ENCODE results near the gene ZNF33B. TPM values are rescaled to one million over a fixed set of nuclear protein-coding genes. Genes with fewer than 3 reads are reported as not detected.

Gene ZNF33B
- polyA plus RNA-seq, 1 donor, result 48.5 TPM

GRCh38 chr10:42630537-42631134 lies 7.7 kb downstream of the ZNF33B start:
- H3K4me3 ChIP-seq (ENCODE audit: low read length), result no peak overlapping the region
- no peak overlapping the region for H3K27ac ChIP-seq (ENCODE audit: low read length)
- DNase-seq, result no peak
- H3K27me3 ChIP-seq (ENCODE audit: control insufficient read depth, insufficient read depth, low read length), result no peaks in the 10 kb centered on the region
- no peaks in the 10 kb centered on the region for H3K4me1 ChIP-seq (ENCODE audit: control insufficient read depth, insufficient read depth, low read length)
- WGBS (ENCODE audit: insufficient coverage, low lambda C conversion rate), result no CpG with 5 or more reads among the region's 1 CpG
- H3K36me3 ChIP-seq (ENCODE audit: control insufficient read depth, insufficient read depth, low read length), result peaks cover 36% of the 10 kb centered on the region
- H3K9me3 ChIP-seq (ENCODE audit: control insufficient read depth, low read depth, low read length), result no peaks in the 10 kb centered on the region

DNA sequence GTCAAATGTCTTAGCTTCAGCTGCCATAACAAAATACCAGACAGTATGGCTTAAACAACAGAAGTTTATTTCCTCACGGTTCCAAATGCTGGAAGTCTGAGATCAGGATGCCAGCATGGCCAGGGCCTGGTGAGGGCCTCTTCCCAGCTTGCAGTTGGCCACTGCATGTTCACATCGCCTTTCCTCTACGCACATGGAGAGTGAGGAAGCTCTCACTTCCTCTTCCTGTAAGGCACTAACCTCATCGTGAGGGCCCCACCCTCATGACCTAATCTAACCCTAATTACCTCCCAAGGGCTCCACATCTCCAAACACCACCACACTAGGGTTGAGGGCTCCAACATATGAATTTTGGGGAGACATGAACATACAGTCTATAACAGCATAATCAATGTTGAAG lies 14.4 kb downstream of the ZNF33B start:
- Histone ChIP-seq H3K36me3 (ENCODE audit: control insufficient read depth, insufficient read depth, low read length) (peaks cover 26% of the 10 kb centered on the region), H3K9me3 (ENCODE audit: control insufficient read depth, low read depth, low read length) (no peaks in the 10 kb centered on the region), H3K27me3 (ENCODE audit: control insufficient read depth, insufficient read depth, low read length) (no peaks in the 10 kb centered on the region), H3K27ac (ENCODE audit: low read length) (no peak overlapping the region), H3K4me1 (ENCODE audit: control insufficient read depth, insufficient read depth, low read length) (no peaks in the 10 kb centered on the region), H3K4me3 (ENCODE audit: low read length) (no peak overlapping the region)
- DNase-seq, result no peak
- WGBS (ENCODE audit: insufficient coverage, low lambda C conversion rate), result no CpG with 5 or more reads among the region's 4 CpGs

- peaks cover 19% of the 10 kb centered on the region for H3K36me3 ChIP-seq (ENCODE audit: control insufficient read depth, insufficient read depth, low read length)
- no peaks in the 10 kb centered on the region for H3K9me3 ChIP-seq (ENCODE audit: control insufficient read depth, low read depth, low read length)
- WGBS (ENCODE audit: insufficient coverage, low lambda C conversion rate), result 96% methylated on average over 4 of the region's 4 CpGs
- H3K27me3 ChIP-seq (ENCODE audit: control insufficient read depth, insufficient read depth, low read length), result no peaks in the 10 kb centered on the region
- H3K4me3 ChIP-seq (ENCODE audit: low read length), result no peak overlapping the region
- no peak overlapping the region for H3K27ac ChIP-seq (ENCODE audit: low read length)
- H3K4me1 ChIP-seq (ENCODE audit: control insufficient read depth, insufficient read depth, low read length), result no peaks in the 10 kb centered on the region
- no peak for DNase-seq
Measured at GRCh38 chr10:42618424-42618823, 19.9 kb downstream of the ZNF33B start.

- no peak overlapping the region for H3K27ac ChIP-seq (ENCODE audit: low read length)
- H3K27me3 ChIP-seq (ENCODE audit: control insufficient read depth, insufficient read depth, low read length), result no peaks in the 10 kb centered on the region
- no peak for DNase-seq
- no peaks in the 10 kb centered on the region for H3K4me1 ChIP-seq (ENCODE audit: control insufficient read depth, insufficient read depth, low read length)
- no peak overlapping the region for H3K4me3 ChIP-seq (ENCODE audit: low read length)
- no peaks in the 10 kb centered on the region for H3K9me3 ChIP-seq (ENCODE audit: control insufficient read depth, low read depth, low read length)
- peaks cover 25% of the 10 kb centered on the region for H3K36me3 ChIP-seq (ENCODE audit: control insufficient read depth, insufficient read depth, low read length)
- WGBS (ENCODE audit: insufficient coverage, low lambda C conversion rate), result no CpG with 5 or more reads among the region's 3 CpGs
Measured at GRCh38 chr10:42615419-42615818, 23.0 kb downstream of the ZNF33B start.

DNA sequence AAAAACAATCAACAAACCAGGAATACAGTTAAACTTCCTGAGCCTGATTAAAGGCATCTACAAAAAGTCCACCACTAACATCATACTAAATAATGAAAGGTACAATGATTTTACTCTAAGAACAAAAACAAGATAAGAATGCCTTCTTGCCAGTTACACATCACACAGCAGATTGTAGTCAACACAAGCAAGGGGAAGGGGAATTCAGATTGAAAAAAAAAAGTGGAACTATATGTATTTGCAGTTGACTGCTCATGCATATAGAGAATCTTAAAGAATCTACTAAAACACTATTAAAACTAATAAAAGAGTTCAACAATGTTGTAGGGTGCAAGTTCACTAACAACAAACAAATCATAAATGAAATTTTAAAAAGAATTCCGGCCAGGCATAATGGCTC lies 28.5 kb downstream of the ZNF33B start:
- WGBS (ENCODE audit: insufficient coverage, low lambda C conversion rate), result no CpG with 5 or more reads among the region's 1 CpG
- H3K9me3 ChIP-seq (ENCODE audit: control insufficient read depth, low read depth, low read length), result peaks cover 16% of the 10 kb centered on the region
- no peaks in the 10 kb centered on the region for H3K27me3 ChIP-seq (ENCODE audit: control insufficient read depth, insufficient read depth, low read length)
- no peak overlapping the region for H3K4me3 ChIP-seq (ENCODE audit: low read length)
- no peak overlapping the region for H3K27ac ChIP-seq (ENCODE audit: low read length)
- no peak for DNase-seq
- H3K4me1 ChIP-seq (ENCODE audit: control insufficient read depth, insufficient read depth, low read length), result no peaks in the 10 kb centered on the region
- H3K36me3 ChIP-seq (ENCODE audit: control insufficient read depth, insufficient read depth, low read length), result peaks cover 28% of the 10 kb centered on the region

DNA sequence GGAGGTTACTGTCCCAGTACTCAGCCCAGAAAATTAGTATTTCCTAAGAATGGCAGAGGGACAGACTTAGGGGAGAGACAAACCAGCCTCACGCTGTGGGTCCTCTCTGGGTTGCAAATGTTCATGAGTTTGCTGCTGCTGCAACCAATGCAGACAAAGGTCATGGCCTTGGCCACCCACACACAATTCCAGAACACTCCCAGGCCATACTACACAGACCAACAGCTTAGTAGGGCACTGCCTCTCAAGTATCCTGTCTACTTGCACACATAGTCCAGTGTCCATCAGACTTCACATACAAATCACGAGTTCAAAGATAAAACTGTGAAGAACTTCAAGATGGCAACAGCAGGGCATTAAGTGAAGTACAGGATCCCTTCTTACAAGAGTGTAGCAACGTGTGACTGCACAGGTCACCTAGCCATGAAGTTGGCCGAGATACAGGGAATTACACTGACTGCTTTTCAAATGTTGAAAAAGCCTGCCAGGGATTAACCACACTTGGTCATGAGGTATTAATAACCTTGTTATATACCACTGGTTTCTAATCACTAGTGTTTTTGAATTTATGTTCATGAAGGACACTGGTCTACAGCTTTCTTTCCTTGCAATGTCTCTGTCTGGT lies 40.0 kb downstream of the ZNF33B start:
- Histone ChIP-seq H3K27ac (ENCODE audit: low read length) (no peak overlapping the region), H3K9me3 (ENCODE audit: control insufficient read depth, low read depth, low read length) (peaks cover 27% of the 10 kb centered on the region), H3K36me3 (ENCODE audit: control insufficient read depth, insufficient read depth, low read length) (peaks cover 39% of the 10 kb centered on the region), H3K4me3 (ENCODE audit: low read length) (no peak overlapping the region), H3K4me1 (ENCODE audit: control insufficient read depth, insufficient read depth, low read length) (no peaks in the 10 kb centered on the region), H3K27me3 (ENCODE audit: control insufficient read depth, insufficient read depth, low read length) (no peaks in the 10 kb centered on the region)
- WGBS (ENCODE audit: insufficient coverage, low lambda C conversion rate), result no CpG with 5 or more reads among the region's 4 CpGs
- no peak for DNase-seq

DNA sequence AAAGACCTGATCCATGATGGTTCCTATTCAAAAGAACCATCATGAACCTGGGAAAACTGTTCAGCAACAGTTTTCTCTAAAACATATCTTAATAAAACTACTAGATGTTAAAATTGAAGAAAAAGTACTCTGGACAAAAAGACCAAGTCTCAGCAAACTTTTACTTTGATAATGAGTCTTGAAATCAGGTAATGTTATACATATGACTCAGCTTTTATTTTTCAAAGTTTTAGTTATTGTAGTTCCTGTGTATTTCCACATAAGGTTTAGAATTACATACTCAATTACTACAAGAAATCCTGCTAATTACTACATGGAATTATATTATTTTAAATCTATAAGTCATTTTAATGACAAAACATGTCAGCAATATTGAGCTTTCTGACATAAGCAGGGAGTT lies 42.2 kb downstream of the ZNF33B start:
- Histone ChIP-seq H3K36me3 (ENCODE audit: control insufficient read depth, insufficient read depth, low read length) (peaks cover 46% of the 10 kb centered on the region), H3K4me1 (ENCODE audit: control insufficient read depth, insufficient read depth, low read length) (no peaks in the 10 kb centered on the region), H3K27ac (ENCODE audit: low read length) (no peak overlapping the region), H3K27me3 (ENCODE audit: control insufficient read depth, insufficient read depth, low read length) (no peaks in the 10 kb centered on the region), H3K4me3 (ENCODE audit: low read length) (no peak overlapping the region), H3K9me3 (ENCODE audit: control insufficient read depth, low read depth, low read length) (peaks cover 15% of the 10 kb centered on the region)
- DNase-seq, result no peak

DNA sequence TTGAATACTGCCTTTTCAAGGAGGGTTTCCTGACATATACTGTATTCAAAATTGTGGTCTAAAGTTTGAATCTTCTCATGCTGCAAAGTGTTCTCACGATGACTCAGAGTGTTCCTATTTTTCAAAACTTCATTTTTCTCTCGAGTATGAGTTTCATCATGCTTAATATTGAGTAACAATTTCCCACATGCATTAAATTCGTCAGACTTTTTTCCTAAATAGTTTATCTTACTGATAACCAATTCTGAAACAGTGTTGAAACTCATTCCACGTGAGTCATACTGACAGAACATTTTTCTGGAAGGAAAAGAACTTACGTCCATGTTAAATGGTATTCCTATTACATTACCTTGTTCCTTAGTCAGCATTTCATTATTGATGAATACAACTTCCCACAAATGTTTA lies 44.1 kb downstream of the ZNF33B start:
- peaks cover 13% of the 10 kb centered on the region for H3K9me3 ChIP-seq (ENCODE audit: control insufficient read depth, low read depth, low read length)
- 93% methylated on average over 3 of the region's 5 CpGs for WGBS (ENCODE audit: insufficient coverage, low lambda C conversion rate)
- H3K36me3 ChIP-seq (ENCODE audit: control insufficient read depth, insufficient read depth, low read length), result peaks cover 46% of the 10 kb centered on the region
- no peaks in the 10 kb centered on the region for H3K4me1 ChIP-seq (ENCODE audit: control insufficient read depth, insufficient read depth, low read length)
- H3K27ac ChIP-seq (ENCODE audit: low read length), result no peak overlapping the region
- H3K4me3 ChIP-seq (ENCODE audit: low read length), result no peak overlapping the region
- no peak for DNase-seq
- H3K27me3 ChIP-seq (ENCODE audit: control insufficient read depth, insufficient read depth, low read length), result no peaks in the 10 kb centered on the region

DNA sequence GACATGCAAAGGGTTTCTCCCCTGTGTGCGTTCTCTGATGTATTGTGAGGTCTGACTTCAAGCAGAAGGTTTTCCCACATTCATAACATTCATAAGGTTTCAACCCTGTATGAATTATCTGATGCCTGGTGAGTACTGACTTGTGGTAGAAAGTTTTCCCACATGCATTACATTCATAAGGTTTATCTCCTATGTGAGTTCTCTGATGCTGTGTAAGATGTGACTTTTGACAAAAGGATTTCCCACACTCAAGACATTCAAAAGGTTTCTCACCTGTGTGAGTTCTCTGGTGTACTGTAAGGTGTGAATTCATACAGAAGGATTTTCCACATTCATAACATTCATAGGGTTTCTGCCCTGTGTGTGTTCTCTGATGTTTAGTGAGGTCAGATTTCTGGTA lies 45.1 kb downstream of the ZNF33B start:
- peaks cover 7% of the 10 kb centered on the region for H3K9me3 ChIP-seq (ENCODE audit: control insufficient read depth, low read depth, low read length)
- H3K27me3 ChIP-seq (ENCODE audit: control insufficient read depth, insufficient read depth, low read length), result no peaks in the 10 kb centered on the region
- H3K27ac ChIP-seq (ENCODE audit: low read length), result no peak overlapping the region
- H3K36me3 ChIP-seq (ENCODE audit: control insufficient read depth, insufficient read depth, low read length), result peaks cover 51% of the 10 kb centered on the region
- WGBS (ENCODE audit: insufficient coverage, low lambda C conversion rate), result no CpG with 5 or more reads among the region's 1 CpG
- no peaks in the 10 kb centered on the region for H3K4me1 ChIP-seq (ENCODE audit: control insufficient read depth, insufficient read depth, low read length)
- no peak for DNase-seq
- H3K4me3 ChIP-seq (ENCODE audit: low read length), result no peak overlapping the region

DNA sequence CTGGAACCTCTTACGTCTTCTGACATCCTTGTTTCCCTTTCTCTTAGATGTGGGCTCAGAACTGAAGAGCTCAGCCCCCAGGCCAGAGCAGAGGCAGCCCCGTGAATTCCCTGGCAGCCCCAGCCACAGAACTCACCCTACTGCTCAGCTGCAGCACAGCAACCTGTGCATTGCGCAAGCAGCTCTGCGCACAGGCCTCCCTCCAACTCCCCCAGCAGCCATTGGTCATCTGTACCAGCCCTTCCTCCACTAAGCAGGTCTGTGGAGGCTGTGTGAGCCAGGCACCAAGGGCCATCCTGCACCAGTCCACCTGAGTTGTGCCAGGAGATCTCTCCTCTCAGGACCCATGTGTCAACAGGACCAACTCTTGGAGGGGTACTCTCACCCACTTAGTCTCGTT lies 54.5 kb downstream of the ZNF33B start:
- H3K36me3 ChIP-seq (ENCODE audit: control insufficient read depth, insufficient read depth, low read length), result peaks cover 17% of the 10 kb centered on the region

GRCh38 chr10:42578019-42578418 lies 60.4 kb downstream of the ZNF33B start:
- Histone ChIP-seq H3K4me1 (ENCODE audit: control insufficient read depth, insufficient read depth, low read length) (no peaks in the 10 kb centered on the region), H3K27me3 (ENCODE audit: control insufficient read depth, insufficient read depth, low read length) (no peaks in the 10 kb centered on the region), H3K27ac (ENCODE audit: low read length) (no peak overlapping the region), H3K36me3 (ENCODE audit: control insufficient read depth, insufficient read depth, low read length) (peaks cover 2% of the 10 kb centered on the region), H3K9me3 (ENCODE audit: control insufficient read depth, low read depth, low read length) (no peaks in the 10 kb centered on the region), H3K4me3 (ENCODE audit: low read length) (no peak overlapping the region)
- DNase-seq, result no peak
- no CpG with 5 or more reads among the region's 7 CpGs for WGBS (ENCODE audit: insufficient coverage, low lambda C conversion rate)

More for the DNA sequence above, 54.5 kb downstream of the ZNF33B start:
- peaks cover 6% of the 10 kb centered on the region for H3K9me3 ChIP-seq (ENCODE audit: control insufficient read depth, low read depth, low read length)
- H3K27me3 ChIP-seq (ENCODE audit: control insufficient read depth, insufficient read depth, low read length), result no peaks in the 10 kb centered on the region
- H3K4me3 ChIP-seq (ENCODE audit: low read length), result no peak overlapping the region
- DNase-seq, result peak in 1 of 2 donors; percentile 6
- no peaks in the 10 kb centered on the region for H3K4me1 ChIP-seq (ENCODE audit: control insufficient read depth, insufficient read depth, low read length)
- no CpG with 5 or more reads among the region's 5 CpGs for WGBS (ENCODE audit: insufficient coverage, low lambda C conversion rate)
- no peak overlapping the region for H3K27ac ChIP-seq (ENCODE audit: low read length)

Data from large intestine (tissue), 3 donors.